Glomerular visceral epithelial cell (primary cell): ENCODE measurements around the gene TPMT.
"Not testable (repeated sequence)": the region's sequence is repeated elsewhere in the genome, so short reads cannot be mapped to it uniquely, and the experiment has no call there.

Experiments
- DNase-seq: peaks from one replicate; pipeline ENCODE4 v3.0.0-alpha.2; 2016; ENCODE audit errors: extremely low spot score

Gene TPMT

DNA sequence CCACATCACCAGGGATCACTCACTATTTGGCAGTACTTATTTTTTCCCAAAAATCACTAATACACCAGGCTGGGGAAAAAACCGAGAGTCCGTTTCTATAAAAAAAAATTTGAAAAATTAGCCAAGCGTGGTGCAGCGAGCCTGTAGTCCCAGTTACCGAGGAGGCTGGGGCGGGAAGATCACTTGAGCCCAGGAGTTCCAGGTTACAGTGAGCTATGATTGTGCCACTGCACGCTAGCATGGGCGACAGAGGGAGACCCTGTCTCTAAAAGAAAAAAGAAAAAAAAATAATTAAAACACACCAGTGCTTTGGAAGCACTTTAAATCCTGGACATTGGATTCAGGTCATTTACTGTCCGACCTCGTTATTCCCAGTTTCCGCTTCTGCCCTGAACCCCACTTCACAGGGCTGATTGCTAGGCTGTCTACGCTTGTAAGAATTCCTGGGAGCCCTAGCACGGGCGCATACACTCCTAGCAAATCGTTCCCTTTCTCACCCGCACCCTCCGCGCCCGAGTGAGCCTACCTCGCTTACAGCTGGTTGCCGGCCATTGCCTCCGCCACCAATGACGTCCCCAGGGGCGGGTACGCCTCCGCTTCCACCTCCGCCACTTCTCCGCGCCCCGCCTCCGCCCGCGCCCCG is at the start of gene TPMT:
Gene TPMT (minus strand): TSS at position 571 of the 643 bp plus-strand sequence. CDS start 5,950 bp downstream, outside the sequence.
- peak; percentile 44 for DNase-seq

DNA sequence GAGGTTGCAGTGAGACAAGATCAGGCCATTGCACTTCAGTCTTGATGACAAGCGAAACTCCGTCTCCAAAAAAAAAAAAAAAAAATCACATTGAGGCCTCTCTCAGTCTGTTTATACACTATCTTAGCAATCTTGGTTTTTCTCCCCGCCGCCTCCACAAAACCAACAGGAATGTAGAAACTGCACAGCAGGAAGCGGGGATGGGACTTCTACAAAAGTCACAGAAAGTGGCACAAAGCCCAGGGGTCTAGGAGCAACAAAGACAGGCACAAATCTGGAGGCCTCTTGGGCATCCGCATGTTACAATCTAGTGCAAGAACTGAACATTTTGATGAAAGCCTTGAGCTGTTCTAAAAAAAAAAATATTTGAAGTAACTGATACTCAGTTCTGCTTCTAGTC is 48.9 kb upstream of the TPMT start:
- DNase-seq = no peak

- DNase-seq = no peak
Observed at GRCh38 chr6:18192026-18192425, 37.1 kb upstream of the TPMT start.

GRCh38 chr6:18189196-18189595 is 34.3 kb upstream of the TPMT start:
- no peak for DNase-seq

- no peak for DNase-seq
Observed at GRCh38 chr6:18187701-18188100, 32.8 kb upstream of the TPMT start.

DNA sequence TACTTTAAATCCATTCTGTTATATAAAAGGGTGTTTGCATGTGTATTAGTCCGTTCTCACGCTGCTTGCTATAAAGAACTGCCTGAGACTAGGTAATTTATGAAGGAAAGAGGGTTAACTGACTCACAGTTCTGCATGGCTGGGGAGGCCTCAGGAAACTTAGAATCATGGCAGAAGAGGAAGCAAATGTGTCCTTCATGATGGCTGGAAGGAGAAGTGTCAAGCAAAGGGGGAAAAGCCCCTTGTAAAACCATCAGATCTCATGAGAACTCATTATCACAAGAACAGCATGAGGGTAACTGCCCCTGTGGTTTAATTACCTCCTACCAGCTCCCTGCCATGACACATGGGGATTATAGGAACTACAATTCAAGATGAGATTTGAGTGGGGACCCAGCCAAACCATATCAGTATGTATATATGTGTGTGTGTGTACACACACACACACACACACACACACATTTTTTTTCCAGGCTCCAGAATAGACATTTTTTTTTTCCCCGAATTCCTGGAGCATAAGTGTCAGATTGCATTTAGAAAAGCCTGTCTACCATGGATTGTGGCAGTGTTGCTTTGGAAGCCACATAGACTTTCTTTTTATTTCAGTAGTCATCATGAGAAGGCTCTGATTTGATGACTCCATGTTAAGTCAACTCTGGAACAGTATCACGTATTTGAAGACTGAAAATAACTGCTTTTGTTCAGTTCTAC is 31.8 kb upstream of the TPMT start:
- DNase-seq = no peak

DNA sequence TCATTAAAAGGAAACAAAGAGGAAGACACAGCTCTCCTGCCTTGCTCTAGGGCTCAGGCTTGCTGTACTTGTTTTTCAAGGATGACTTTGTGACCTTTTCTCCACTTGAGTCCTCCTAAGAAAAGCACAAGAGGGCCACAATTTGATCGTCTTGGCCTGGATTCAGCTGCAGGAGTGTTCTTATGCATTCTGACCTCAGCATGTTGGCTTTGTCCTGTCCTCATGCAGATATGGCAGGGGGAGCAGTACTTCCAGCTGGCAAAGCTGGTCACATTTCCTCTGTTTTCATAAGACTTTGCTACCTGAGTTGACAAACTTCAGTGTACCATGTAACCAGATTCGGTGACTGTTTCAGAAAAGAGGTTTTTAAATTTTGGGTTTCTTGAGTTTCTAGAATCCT is 31.2 kb upstream of the TPMT start:
- DNase-seq = no peak

DNA sequence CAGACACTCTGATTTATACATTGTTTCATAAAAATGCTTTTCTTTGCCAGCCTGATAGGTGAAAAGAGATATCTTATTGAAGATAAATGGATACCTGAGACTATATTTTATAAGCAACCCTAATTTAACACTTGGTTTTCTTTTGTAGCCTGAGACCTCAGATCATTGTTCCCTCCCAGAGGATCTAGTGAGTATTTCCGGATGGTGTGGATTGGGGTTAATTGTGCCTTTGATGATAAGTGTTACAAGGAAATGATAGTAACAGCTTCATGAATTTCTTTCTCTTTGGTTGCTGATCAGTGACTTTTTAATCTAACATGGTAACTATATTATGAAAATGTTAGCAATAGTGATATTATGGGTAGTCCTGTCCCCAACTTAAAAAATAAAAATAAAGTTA is 30.7 kb upstream of the TPMT start:
- no peak for DNase-seq

- DNase-seq = no peak
Observed at GRCh38 chr6:18183766-18184165, 28.9 kb upstream of the TPMT start.

DNA sequence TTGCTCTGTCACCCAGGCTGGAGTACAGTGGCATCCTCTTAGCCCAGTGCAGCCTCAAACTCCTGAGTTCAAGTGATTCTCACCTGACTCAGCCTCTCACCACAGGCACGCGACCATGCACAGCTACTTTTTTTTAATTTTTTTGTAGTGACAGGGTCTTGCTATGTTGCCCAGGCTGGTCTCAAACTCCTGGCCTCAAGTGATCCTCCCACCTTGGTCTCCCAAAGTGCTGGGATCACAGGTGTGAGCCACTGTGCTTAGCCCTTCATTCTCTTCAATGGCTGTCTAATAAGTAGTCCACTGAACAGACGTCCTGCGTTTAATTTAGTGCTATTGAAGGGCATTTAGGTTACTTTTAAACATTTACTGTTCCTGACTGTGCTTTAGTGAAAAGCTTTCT is 27.7 kb upstream of the TPMT start:
- DNase-seq = no peak

GRCh38 chr6:18179770-18180356 is 25.0 kb upstream of the TPMT start:
- no peak for DNase-seq

DNA sequence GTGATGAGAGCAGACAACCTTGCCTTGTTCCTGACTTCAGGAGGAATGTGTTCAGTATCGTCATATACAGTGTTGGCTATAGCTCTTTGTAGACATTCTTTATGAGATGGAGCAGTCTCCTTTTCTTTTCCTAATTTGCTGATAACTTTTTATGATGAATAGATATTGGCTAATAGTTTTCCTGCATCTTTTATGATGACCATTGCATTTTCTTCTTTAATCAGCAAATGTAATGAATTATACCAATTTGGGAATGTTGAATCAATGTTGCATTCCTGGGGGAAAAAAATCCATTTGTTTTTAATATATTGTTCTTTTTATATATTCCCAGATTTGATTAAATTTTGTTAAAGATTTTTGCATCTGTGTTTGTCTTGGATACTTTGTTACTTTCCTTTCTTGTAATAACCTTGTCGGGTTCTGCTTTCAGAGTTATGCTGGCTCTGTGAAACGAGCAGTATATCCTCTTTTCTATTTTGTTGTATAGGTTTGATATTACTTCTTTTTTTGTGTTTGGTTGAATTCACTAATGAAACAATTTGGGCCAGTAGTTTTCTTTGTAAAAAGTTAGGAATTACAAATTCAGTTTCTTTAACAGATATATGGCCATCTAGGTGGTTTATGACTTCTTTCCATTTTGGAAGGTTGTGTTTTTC is 24.2 kb upstream of the TPMT start:
- DNase-seq = no peak

GRCh38 chr6:18177286-18177965 is 22.5 kb upstream of the TPMT start:
- no peak for DNase-seq

GRCh38 chr6:18176198-18176597 is 21.3 kb upstream of the TPMT start:
- not testable (repeated sequence) for DNase-seq

DNA sequence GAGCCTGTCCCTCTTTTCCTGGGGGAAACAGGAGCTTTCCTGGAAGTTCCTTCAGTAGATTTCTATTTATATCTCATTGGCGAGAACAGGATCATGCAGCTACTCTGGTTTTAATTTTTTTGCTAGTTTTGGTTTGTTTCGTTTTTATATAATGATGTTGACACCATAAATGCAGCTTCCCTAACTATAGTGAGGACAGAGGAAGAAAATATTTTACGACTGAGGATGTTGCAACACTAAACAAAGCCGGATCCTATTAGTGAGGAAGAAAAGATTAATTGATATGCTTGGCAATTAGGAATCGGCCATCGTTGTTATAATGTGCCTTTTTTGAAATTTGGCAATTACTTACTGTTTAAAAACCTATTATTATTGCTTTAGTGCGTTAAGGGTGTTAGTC is 17.0 kb upstream of the TPMT start:
- no peak for DNase-seq

GRCh38 chr6:18168264-18168663 is 13.4 kb upstream of the TPMT start:
- DNase-seq = no peak

- no peak for DNase-seq
Observed at GRCh38 chr6:18166312-18167036, 11.6 kb upstream of the TPMT start.

GRCh38 chr6:18165751-18166150 is 10.9 kb upstream of the TPMT start:
- DNase-seq = no peak

- DNase-seq = no peak
Observed at GRCh38 chr6:18162401-18162800, 7.5 kb upstream of the TPMT start.

DNA sequence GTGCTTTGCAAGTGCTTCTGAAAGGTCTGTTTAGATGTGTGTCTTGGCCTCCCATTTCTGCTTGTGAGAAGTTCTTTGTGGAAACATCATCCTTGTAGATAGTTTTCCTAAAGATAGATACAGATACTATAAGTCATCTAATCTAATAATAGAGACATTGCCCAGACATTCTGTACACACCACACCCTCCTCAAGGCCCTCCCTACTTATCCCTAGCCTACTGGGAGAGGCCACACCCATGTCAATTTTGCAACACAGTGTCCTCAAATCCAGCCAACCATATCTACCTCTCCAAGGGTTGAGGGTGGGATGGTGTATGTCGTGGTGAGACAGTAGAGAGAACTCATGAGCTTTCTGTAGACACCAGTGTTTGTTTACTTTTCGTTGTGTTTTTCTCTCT is 6.6 kb upstream of the TPMT start:
- DNase-seq = no peak

GRCh38 chr6:18160911-18161310 is 6.0 kb upstream of the TPMT start:
- no peak for DNase-seq
